ENCODE results near the gene CELSR2.

DNA sequence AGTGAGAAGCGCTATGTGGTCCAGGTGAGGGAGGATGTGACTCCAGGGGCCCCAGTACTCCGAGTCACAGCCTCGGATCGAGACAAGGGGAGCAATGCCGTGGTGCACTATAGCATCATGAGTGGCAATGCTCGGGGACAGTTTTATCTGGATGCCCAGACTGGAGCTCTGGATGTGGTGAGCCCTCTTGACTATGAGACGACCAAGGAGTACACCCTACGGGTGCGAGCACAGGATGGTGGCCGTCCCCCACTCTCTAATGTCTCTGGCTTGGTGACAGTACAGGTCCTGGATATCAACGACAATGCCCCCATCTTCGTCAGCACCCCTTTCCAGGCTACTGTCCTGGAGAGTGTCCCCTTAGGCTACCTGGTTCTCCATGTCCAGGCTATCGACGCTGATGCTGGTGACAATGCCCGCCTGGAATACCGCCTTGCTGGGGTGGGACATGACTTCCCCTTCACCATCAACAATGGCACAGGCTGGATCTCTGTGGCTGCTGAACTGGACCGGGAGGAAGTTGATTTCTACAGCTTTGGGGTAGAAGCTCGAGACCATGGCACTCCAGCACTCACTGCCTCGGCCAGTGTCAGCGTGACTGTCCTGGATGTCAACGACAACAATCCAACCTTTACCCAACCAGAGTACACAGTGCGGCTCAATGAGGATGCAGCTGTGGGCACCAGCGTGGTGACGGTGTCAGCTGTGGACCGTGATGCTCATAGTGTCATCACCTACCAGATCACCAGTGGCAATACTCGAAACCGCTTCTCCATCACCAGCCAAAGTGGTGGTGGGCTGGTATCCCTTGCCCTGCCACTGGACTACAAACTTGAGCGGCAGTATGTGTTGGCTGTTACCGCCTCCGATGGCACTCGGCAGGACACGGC, 2.2 kb downstream of the CELSR2 start:
- TF ChIP-seq, protein P1, sequence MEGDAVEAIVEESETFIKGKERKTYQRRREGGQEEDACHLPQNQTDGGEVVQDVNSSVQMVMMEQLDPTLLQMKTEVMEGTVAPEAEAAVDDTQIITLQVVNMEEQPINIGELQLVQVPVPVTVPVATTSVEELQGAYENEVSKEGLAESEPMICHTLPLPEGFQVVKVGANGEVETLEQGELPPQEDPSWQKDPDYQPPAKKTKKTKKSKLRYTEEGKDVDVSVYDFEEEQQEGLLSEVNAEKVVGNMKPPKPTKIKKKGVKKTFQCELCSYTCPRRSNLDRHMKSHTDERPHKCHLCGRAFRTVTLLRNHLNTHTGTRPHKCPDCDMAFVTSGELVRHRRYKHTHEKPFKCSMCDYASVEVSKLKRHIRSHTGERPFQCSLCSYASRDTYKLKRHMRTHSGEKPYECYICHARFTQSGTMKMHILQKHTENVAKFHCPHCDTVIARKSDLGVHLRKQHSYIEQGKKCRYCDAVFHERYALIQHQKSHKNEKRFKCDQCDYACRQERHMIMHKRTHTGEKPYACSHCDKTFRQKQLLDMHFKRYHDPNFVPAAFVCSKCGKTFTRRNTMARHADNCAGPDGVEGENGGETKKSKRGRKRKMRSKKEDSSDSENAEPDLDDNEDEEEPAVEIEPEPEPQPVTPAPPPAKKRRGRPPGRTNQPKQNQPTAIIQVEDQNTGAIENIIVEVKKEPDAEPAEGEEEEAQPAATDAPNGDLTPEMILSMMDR (conservative IDR thresholded peaks at IDR 0.05; ENCODE audit: low read depth, low read length): no peak
- no peak for TF ChIP-seq EZH2 (IDR thresholded peaks at IDR 0.05; ENCODE audit: borderline replicate concordance, low read depth, low read length, poor library complexity, severe bottlenecking)
